WTC11 (cell line): ENCODE results near the gene ARHGDIG.

Experiments used
- ARID4B ChIP-seq: sonication (generic); formaldehyde crosslinking; IDR thresholded peaks from 2 replicates; pipeline ENCODE4 v1.8.0; 2023; ENCODE audit warnings: missing genetic modification reagents, mild to moderate bottlenecking, borderline replicate concordance
- ELF4 ChIP-seq: sonication (generic); formaldehyde crosslinking; IDR thresholded peaks from 2 replicates; pipeline ENCODE4 v1.8.1; 2022; ENCODE audit warnings: low read depth, mild to moderate bottlenecking, moderate library complexity, missing genetic modification reagents
- EMX1 ChIP-seq: fragments of 250-450 bp; sonication (Bioruptor Pico); IDR thresholded peaks from 2 replicates; pipeline ENCODE4 v1.8.0; 2021; ENCODE audit warnings: mild to moderate bottlenecking
- FOXJ3 ChIP-seq: sonication (generic); formaldehyde crosslinking; IDR thresholded peaks from 2 replicates; pipeline ENCODE4 v1.9.0; 2021; ENCODE audit warnings: missing genetic modification reagents, mild to moderate bottlenecking, borderline replicate concordance
- MYBL2 ChIP-seq: sonication (generic); formaldehyde crosslinking; IDR thresholded peaks from 2 replicates; pipeline ENCODE4 v1.8.1; 2023; ENCODE audit warnings: mild to moderate bottlenecking, moderate library complexity, missing genetic modification reagents
- SP1 ChIP-seq: sonication (generic); formaldehyde crosslinking; conservative IDR thresholded peaks from 2 replicates; pipeline ENCODE4 v1.8.1; 2022; ENCODE audit warnings: missing genetic modification reagents
- TEAD4 ChIP-seq: sonication (generic); formaldehyde crosslinking; IDR thresholded peaks from 2 replicates; pipeline ENCODE4 v1.8.0; 2022; ENCODE audit warnings: mild to moderate bottlenecking, missing genetic modification reagents
- TF ChIP-seq, protein P1 (sequence below): fragments of 200-600 bp; IDR thresholded peaks from 2 replicates; pipeline ENCODE4 v1.8.0; 2022; ENCODE audit warnings: antibody characterized with exemption
- TF ChIP-seq, protein P2 (sequence below): sonication (generic); formaldehyde crosslinking; conservative IDR thresholded peaks from 2 replicates; pipeline ENCODE4 v1.8.1; 2022; ENCODE audit warnings: mild to moderate bottlenecking, missing genetic modification reagents
- TF ChIP-seq, protein P3 (sequence below): sonication (generic); formaldehyde crosslinking; IDR thresholded peaks from 2 replicates; pipeline ENCODE4 v1.8.0; 2023; ENCODE audit warnings: missing genetic modification reagents
- TF ChIP-seq, protein P4 (sequence below): sonication (generic); formaldehyde crosslinking; IDR thresholded peaks from 2 replicates; pipeline ENCODE4 v1.8.0; 2022; ENCODE audit warnings: mild to moderate bottlenecking, missing genetic modification reagents

DNA sequence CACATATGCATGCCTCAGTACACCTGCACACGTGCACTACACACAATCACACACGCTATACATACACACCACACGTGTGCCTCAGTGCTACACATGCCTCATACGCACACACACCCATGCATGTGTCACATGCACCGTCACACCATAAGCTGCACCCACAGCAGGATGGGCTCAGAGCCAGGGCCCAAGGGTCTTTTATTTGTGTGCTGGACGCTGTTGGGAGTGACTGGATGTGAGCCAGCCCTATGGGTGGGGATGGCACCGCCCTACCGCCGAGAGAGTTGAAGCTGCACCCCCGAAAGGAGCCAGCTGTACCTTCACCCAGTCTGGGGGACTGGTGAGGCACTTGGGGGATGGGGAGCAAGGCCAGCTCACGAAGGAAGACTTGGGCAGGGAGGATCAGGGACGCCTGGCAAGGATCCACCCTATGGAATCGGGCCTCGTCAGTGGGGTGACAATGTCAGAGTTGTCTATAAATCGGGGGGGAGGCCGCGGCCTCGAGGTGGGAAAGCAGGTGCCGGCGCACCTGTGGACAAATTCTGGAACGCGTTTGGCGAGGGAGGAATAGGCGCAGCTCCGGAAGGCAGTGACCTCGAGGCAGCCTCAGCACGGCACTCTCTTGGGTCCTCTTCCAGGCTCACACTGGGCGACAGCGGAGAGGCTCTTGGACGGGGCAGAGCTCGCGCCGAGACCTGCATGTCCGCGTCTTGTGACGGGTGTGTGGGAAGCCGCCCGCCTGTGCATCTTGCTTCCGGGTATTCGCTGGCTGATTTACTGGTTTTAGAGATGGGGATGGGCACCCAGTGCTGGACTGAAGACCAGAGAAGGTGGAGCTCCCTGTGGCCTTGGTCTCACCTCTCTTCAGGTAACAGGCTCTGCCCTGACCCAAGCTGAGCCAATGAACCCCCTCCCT is 12.0 kb upstream of the ARHGDIG start:
- TF ChIP-seq, protein P1, sequence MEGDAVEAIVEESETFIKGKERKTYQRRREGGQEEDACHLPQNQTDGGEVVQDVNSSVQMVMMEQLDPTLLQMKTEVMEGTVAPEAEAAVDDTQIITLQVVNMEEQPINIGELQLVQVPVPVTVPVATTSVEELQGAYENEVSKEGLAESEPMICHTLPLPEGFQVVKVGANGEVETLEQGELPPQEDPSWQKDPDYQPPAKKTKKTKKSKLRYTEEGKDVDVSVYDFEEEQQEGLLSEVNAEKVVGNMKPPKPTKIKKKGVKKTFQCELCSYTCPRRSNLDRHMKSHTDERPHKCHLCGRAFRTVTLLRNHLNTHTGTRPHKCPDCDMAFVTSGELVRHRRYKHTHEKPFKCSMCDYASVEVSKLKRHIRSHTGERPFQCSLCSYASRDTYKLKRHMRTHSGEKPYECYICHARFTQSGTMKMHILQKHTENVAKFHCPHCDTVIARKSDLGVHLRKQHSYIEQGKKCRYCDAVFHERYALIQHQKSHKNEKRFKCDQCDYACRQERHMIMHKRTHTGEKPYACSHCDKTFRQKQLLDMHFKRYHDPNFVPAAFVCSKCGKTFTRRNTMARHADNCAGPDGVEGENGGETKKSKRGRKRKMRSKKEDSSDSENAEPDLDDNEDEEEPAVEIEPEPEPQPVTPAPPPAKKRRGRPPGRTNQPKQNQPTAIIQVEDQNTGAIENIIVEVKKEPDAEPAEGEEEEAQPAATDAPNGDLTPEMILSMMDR = no peak
- no peak for TF ChIP-seq ELF4 (CRISPR knock-in tag)
- TF ChIP-seq, protein P2, sequence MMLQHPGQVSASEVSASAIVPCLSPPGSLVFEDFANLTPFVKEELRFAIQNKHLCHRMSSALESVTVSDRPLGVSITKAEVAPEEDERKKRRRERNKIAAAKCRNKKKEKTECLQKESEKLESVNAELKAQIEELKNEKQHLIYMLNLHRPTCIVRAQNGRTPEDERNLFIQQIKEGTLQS (CRISPR knock-in tag) = no peak
- no peak for TF ChIP-seq FOXJ3 (CRISPR knock-in tag)
- TF ChIP-seq, protein P3, sequence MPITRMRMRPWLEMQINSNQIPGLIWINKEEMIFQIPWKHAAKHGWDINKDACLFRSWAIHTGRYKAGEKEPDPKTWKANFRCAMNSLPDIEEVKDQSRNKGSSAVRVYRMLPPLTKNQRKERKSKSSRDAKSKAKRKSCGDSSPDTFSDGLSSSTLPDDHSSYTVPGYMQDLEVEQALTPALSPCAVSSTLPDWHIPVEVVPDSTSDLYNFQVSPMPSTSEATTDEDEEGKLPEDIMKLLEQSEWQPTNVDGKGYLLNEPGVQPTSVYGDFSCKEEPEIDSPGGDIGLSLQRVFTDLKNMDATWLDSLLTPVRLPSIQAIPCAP (CRISPR knock-in tag) = no peak
- TF ChIP-seq, protein P4, sequence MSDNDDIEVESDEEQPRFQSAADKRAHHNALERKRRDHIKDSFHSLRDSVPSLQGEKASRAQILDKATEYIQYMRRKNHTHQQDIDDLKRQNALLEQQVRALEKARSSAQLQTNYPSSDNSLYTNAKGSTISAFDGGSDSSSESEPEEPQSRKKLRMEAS = no peak
- TF ChIP-seq EMX1 = no peak
- no peak for TF ChIP-seq SP1 (CRISPR knock-in tag)
- no peak for TF ChIP-seq ARID4B (CRISPR knock-in tag)
- TF ChIP-seq MYBL2 (CRISPR knock-in tag) = no peak
- TF ChIP-seq TEAD4 (CRISPR knock-in tag) = no peak
